ENCODE results near the gene HLA-DRA.

DNA sequence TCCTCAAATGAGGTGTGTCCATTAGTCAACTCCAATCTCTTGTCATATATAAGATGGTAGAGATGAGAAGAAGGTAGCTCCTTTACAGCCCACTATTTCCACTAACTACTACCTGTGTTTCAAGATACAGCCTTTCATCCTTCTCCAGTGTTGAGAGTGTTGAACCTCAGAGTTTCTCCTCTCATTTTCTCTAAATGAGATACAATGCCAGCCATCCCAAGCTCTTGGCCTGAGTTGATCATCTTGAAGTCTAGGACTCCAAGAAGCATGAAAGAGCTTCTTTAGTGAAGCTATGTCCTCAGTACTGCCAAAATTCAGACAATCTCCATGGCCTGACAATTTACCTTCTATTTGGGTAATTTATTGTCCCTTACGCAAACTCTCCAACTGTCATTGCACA, 548 bp upstream of the HLA-DRA start:
- no peak for TF ChIP-seq CTCF (IDR thresholded peaks at IDR 0.05)
- TF ChIP-seq POLR2A (IDR thresholded peaks at IDR 0.05) = no peak

Data from thyroid gland (tissue), 4 donors.